ENCODE measurements around the gene CD302. TPM values are rescaled to one million over a fixed set of nuclear protein-coding genes. Genes with fewer than 3 reads are reported as not detected.
"Not testable (repeated sequence)": the region's sequence is repeated elsewhere in the genome, so short reads cannot be mapped to it uniquely, and the experiment has no call there.

Gene CD302
- total and polyA plus RNA-seq, 8 donors = 4.6 to 60.6 (median 28.0) TPM

DNA sequence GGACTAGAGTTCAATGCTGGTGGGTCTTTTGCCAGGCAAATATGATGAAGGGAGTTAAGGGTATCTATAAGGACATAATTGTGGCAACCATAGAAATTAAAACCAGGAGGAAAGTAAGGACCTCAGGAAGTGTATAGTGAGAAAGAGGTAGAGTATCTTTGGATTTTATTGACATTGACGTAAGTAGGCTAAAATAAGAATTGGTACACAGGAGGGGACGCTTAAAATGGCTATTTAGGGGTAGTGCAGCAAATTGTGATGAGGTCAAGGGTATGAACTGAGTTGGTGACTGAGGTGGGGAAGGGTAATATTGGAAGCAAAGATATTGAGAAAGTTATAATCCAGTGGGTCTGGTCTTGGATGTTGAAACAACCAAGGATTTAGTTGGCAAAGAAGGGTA is 43.0 kb downstream of the CD302 start:
- Histone ChIP-seq H3K4me1 (peaks cover 3 to 78% (median 34%) of the 10 kb centered on the region in 4 donors), H3K9me3 (no peaks in the 10 kb centered on the region), H3K36me3 (peaks cover 9 to 88% (median 74%) of the 10 kb centered on the region in 4 donors), H3K4me3 (no peak overlapping the region), H3K27ac (no peak overlapping the region), H3K27me3 (no peaks in the 10 kb centered on the region)
- DNase-seq = no peak
- TF ChIP-seq EP300 (IDR thresholded peaks at IDR 0.05) (no peak), POLR2AphosphoS5 (IDR thresholded peaks at IDR 0.05) (no peak), POLR2A (IDR thresholded peaks at IDR 0.05) (no peak)
- TF ChIP-seq, protein P1, sequence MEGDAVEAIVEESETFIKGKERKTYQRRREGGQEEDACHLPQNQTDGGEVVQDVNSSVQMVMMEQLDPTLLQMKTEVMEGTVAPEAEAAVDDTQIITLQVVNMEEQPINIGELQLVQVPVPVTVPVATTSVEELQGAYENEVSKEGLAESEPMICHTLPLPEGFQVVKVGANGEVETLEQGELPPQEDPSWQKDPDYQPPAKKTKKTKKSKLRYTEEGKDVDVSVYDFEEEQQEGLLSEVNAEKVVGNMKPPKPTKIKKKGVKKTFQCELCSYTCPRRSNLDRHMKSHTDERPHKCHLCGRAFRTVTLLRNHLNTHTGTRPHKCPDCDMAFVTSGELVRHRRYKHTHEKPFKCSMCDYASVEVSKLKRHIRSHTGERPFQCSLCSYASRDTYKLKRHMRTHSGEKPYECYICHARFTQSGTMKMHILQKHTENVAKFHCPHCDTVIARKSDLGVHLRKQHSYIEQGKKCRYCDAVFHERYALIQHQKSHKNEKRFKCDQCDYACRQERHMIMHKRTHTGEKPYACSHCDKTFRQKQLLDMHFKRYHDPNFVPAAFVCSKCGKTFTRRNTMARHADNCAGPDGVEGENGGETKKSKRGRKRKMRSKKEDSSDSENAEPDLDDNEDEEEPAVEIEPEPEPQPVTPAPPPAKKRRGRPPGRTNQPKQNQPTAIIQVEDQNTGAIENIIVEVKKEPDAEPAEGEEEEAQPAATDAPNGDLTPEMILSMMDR (IDR thresholded peaks at IDR 0.05) = no peak
- WGBS, 5 donors = 87 to 98% (median 96%) methylated on average over 2 of the region's 2 CpGs
- intact Hi-C loops (cut with DNase I; ENCODE audit: low total_unique reads) = no loop called here

DNA sequence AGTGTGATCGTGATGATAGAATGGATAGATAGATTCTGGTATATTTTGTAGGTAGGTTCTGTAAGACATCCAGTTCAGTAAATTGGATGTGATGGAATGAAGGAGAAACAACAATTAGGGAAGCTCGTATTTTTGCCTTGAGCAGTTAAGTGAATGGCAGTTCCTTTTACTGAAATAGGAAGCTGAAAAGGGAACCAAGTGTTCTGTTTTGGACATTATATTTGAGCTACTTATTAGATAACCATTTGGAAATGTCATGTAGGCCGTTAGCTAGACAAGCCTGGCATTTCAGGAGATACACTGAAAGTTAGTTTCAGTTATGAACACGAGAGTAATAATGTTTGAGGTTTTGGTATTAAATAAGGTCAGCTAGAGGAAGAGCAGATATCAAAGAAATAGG is 44.2 kb downstream of the CD302 start:
- peaks cover 15 to 88% (median 74%) of the 10 kb centered on the region in 4 donors for H3K36me3 ChIP-seq
- no peaks in the 10 kb centered on the region for H3K9me3 ChIP-seq
- WGBS, 5 donors = 64 to 79% (median 77%) methylated on average over 4 of the region's 4 CpGs
- TF ChIP-seq POLR2AphosphoS5 (IDR thresholded peaks at IDR 0.05) (no peak), POLR2A (IDR thresholded peaks at IDR 0.05) (no peak), EP300 (IDR thresholded peaks at IDR 0.05) (no peak)
- TF ChIP-seq, protein P1 (IDR thresholded peaks at IDR 0.05) = no peak
- no peaks in the 10 kb centered on the region for H3K27me3 ChIP-seq
- H3K4me3 ChIP-seq = no peak overlapping the region
- H3K27ac ChIP-seq = peak overlapping the region in 2 of 5 donors; percentile 4 to 65
- peaks cover 3 to 66% (median 27%) of the 10 kb centered on the region in 4 donors for H3K4me1 ChIP-seq
- DNase-seq = no peak
- intact Hi-C loops (cut with DNase I; ENCODE audit: low total_unique reads) = no loop called here

DNA sequence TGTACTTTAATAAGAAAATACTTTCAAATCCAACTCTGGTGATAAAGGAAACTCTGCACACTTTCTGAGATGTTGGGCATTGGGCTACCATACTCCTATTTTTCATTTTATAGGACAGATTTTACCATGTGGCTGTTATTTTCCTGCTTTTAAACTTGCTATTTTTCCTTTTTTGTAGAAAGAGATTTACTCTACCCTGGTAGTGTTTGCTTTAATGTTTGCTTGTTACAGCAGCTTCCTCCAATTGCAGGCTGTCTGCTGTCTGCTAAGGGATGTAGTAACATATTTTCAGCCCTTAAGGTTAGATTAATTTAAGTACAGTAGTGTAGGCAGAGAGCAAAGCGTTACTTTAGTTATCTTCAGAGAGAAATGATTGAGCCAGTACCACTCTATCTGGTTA is 47.1 kb downstream of the CD302 start:
- no peak overlapping the region for H3K4me3 ChIP-seq
- H3K27ac ChIP-seq = no peak overlapping the region
- no peaks in the 10 kb centered on the region for H3K27me3 ChIP-seq
- peaks cover 23 to 96% (median 81%) of the 10 kb centered on the region in 4 donors for H3K36me3 ChIP-seq
- TF ChIP-seq, protein P1 (IDR thresholded peaks at IDR 0.05) = no peak
- TF ChIP-seq POLR2A (IDR thresholded peaks at IDR 0.05) (no peak), EP300 (IDR thresholded peaks at IDR 0.05) (no peak), POLR2AphosphoS5 (IDR thresholded peaks at IDR 0.05) (no peak)
- H3K9me3 ChIP-seq = no peaks in the 10 kb centered on the region
- H3K4me1 ChIP-seq = peaks cover 0 to 39% (median 11%) of the 10 kb centered on the region in 4 donors
- WGBS, 5 donors = 79 to 91% (median 87%) methylated on average over 1 of the region's 1 CpG
- intact Hi-C loops (cut with DNase I; ENCODE audit: low total_unique reads) = no loop called here
- DNase-seq = no peak

DNA sequence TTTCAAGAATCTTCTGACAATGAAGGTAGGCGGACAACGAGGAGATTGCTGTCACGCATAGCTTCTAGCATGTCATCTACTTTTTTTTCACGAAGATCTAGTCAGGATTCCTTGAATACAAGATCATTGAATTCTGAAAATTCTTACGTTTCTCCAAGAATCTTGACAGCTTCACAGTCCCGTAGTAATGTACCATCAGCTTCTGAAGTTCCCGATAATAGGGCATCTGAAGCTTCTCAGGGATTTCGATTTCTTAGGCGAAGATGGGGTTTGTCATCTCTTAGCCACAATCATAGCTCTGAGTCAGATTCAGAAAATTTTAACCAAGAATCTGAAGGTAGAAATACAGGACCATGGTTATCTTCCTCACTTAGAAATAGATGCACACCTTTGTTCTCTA is 49.9 kb downstream of the CD302 start:
- H3K9me3 ChIP-seq = no peaks in the 10 kb centered on the region
- H3K4me1 ChIP-seq = peaks cover 0 to 12% (median 6%) of the 10 kb centered on the region in 4 donors
- no peak for TF ChIP-seq POLR2AphosphoS5 (IDR thresholded peaks at IDR 0.05)
- TF ChIP-seq EP300 (IDR thresholded peaks at IDR 0.05) = no peak
- TF ChIP-seq, protein P1 (IDR thresholded peaks at IDR 0.05) = no peak
- no peak for TF ChIP-seq POLR2A (IDR thresholded peaks at IDR 0.05)
- DNase-seq = no peak
- intact Hi-C loops (cut with DNase I; ENCODE audit: low total_unique reads) = no loop called here
- WGBS, 5 donors = 96 to 98% (median 97%) methylated on average over 9 of the region's 9 CpGs
- no peak overlapping the region for H3K27ac ChIP-seq
- H3K36me3 ChIP-seq = peaks cover 26 to 96% (median 90%) of the 10 kb centered on the region in 4 donors
- no peak overlapping the region for H3K4me3 ChIP-seq
- no peaks in the 10 kb centered on the region for H3K27me3 ChIP-seq

DNA sequence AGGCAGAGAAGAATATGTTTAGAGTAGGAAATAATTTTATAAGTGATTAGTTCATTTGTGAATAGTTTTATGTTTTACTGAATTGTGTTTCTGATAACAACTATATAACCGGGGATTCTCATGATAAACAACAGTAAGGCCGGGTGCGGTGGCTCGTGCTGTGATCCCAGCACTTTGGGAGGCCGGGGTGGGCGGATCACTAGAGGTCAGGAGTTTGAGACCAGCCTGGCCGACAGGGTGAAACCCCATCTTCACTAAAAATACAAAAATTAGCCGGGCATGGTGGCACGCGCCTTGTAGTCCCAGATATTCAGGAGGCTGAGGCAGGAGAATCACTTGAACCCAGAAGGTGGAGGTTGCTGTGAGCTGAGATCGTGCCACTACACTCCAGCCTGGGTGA is 52.8 kb downstream of the CD302 start:
- H3K9me3 ChIP-seq; H3K27ac ChIP-seq; intact Hi-C loops (cut with DNase I; ENCODE audit: low total_unique reads); H3K27me3 ChIP-seq; H3K4me3 ChIP-seq; DNase-seq; H3K4me1 ChIP-seq: not testable (repeated sequence)
- WGBS, 5 donors = 93 to 97% (median 94%) methylated on average over 11 of the region's 11 CpGs
- peaks cover 26 to 84% (median 76%) of the 10 kb centered on the region in 4 donors for H3K36me3 ChIP-seq

Measured in stomach (tissue), 9 donors.